D721Med (cell line): ENCODE data around the gene GNG2.

ENCODE experiments used
- DNase-seq: peaks from one replicate; pipeline ENCODE4 v3.0.0; 2011; ENCODE audit warnings: low spot score; ENCODE audit not compliant: insufficient read length
- FAIRE-seq: peaks from 2 replicates; lab custom pipeline; 2011; peaks lifted over from hg19 to GRCh38; lab: Jason Lieb, UNC
- TF ChIP-seq, protein P1 (sequence below): IDR thresholded peaks from 2 replicates; pipeline ENCODE4 v1.5.1; 2012; ENCODE audit warnings: mild to moderate bottlenecking, control low read depth; ENCODE audit not compliant: insufficient read depth; ENCODE audit errors: missing control alignments

The GNG2 gene

GRCh38 chr14:52007211-52007610, 146.8 kb downstream of the GNG2 start:
- DNase-seq (no peak), FAIRE-seq (no peak)

DNA sequence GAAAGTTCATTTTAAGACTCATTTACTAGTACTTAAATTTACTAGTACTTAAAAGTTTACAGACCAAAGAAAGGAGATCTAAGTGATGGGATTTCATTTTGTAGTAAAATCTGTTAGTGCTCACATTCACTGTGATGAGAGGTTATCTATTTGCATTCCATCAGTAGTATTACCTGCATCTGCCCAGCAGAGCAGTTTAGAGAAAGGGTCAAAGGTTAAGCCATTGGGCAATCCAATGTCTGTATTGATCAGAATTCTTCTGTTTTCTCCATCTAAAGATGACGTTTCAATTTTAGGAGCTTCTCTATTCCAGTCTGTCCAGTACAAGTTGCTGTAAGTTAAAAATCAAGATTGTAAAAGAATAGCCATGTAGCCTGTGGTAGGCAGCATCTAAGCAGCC, 147.2 kb downstream of the GNG2 start:
- TF ChIP-seq, protein P1, sequence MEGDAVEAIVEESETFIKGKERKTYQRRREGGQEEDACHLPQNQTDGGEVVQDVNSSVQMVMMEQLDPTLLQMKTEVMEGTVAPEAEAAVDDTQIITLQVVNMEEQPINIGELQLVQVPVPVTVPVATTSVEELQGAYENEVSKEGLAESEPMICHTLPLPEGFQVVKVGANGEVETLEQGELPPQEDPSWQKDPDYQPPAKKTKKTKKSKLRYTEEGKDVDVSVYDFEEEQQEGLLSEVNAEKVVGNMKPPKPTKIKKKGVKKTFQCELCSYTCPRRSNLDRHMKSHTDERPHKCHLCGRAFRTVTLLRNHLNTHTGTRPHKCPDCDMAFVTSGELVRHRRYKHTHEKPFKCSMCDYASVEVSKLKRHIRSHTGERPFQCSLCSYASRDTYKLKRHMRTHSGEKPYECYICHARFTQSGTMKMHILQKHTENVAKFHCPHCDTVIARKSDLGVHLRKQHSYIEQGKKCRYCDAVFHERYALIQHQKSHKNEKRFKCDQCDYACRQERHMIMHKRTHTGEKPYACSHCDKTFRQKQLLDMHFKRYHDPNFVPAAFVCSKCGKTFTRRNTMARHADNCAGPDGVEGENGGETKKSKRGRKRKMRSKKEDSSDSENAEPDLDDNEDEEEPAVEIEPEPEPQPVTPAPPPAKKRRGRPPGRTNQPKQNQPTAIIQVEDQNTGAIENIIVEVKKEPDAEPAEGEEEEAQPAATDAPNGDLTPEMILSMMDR: no peak
- DNase-seq: no peak
- FAIRE-seq: no peak

More at GRCh38 chr14:52007211-52007610, 146.8 kb downstream of the GNG2 start:
- TF ChIP-seq, protein P1: no peak

DNA sequence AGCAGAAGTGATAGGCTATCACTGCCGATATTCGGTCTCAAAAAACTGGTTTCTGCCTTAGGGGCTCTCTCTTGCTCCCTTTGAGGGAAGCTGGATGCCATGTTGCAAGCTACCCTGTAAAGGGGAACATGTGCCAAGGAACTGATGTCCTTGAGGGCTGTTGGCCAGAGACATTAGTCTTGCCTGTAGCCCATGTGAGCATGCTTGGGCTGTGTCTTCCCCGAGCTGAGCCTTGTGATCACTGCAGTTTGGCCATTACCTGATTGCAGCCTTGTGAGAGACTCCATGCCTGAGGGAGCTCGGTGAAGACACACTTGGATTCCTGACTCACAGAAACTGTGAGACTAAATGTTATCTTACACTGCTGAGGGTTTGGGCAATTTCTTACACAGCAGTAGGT, 147.7 kb downstream of the GNG2 start:
- no peak for FAIRE-seq
- no peak for DNase-seq
- TF ChIP-seq, protein P1: no peak

- TF ChIP-seq, protein P1: no peak
- no peak for DNase-seq
- FAIRE-seq: no peak
These were observed 149.8 kb downstream of the GNG2 start for GRCh38 chr14:52010173-52010693.

- TF ChIP-seq, protein P1: no peak
- no peak for FAIRE-seq
These were observed 151.1 kb downstream of the GNG2 start for GRCh38 chr14:52011523-52011922.

GRCh38 chr14:52012635-52013034, 152.2 kb downstream of the GNG2 start:
- no peak for DNase-seq
- no peak for FAIRE-seq
- TF ChIP-seq, protein P1: no peak

More at GRCh38 chr14:52011523-52011922, 151.1 kb downstream of the GNG2 start:
- DNase-seq: no peak

DNA sequence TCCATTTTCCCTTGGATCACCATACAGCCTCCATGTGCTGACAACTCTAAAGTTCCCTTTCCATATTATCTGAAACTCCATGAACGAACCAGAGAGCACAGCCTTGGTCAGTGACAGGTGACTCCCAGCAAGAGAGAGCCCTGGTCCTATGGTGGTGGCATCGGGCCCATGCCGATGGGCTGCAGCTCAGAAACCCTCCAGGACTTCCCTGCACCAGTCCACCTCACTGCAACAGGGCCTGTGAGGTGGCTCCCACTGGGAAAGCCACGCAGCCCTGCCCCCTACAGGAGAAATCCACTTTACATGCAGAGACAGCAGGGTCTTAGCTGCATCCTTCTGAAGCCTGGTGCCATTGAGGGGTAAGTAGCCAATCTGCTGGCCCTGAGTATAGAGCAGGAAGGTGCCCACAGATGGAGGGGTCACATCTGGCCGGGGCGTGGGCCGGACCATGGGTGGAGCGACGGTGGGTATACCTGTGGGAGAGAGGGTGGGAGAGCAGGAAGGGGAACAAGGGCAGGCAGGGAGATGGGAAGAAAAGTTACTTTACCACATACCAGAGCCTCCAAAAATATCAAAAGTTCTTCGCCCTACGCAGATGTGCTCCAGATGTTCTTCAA, 153.7 kb downstream of the GNG2 start:
- TF ChIP-seq, protein P1: peak; percentile 34
- DNase-seq (no peak), FAIRE-seq (no peak)
